HG02970 (cell line): ENCODE results near the gene CAMK1D.
"Not testable (repeated sequence)": the region's sequence is repeated elsewhere in the genome, so short reads cannot be mapped to it uniquely, and the experiment has no call there.

ENCODE experiments used
- ATAC-seq: cut with Tn5 transposase; IDR thresholded peaks from one replicate; pipeline ENCODE4 v1.9.1; 2021; ENCODE audit warnings: mild to moderate bottlenecking, moderate library complexity, moderate number of reproducible peaks; ENCODE audit not compliant: unreplicated experiment, low FRiP score

The CAMK1D gene

GRCh38 chr10:12729885-12730284 is 380.5 kb downstream of the CAMK1D start:
- ATAC-seq, result no peak

- ATAC-seq, result no peak
Measured at GRCh38 chr10:12730809-12731519, 381.6 kb downstream of the CAMK1D start.

- ATAC-seq, result no peak
Measured at GRCh38 chr10:12733271-12733670, 383.9 kb downstream of the CAMK1D start.

GRCh38 chr10:12735843-12736462 is 386.6 kb downstream of the CAMK1D start:
- ATAC-seq, result no peak

- no peak for ATAC-seq
Measured at GRCh38 chr10:12740813-12741212, 391.5 kb downstream of the CAMK1D start.

- ATAC-seq, result no peak
Measured at GRCh38 chr10:12741360-12741804, 392.0 kb downstream of the CAMK1D start.

- ATAC-seq, result no peak
Measured at GRCh38 chr10:12742771-12743170, 393.4 kb downstream of the CAMK1D start.

- ATAC-seq, result not testable (repeated sequence)
Measured at GRCh38 chr10:12743466-12743865, 394.1 kb downstream of the CAMK1D start.

GRCh38 chr10:12743941-12744340 is 394.6 kb downstream of the CAMK1D start:
- ATAC-seq, result no peak

GRCh38 chr10:12748186-12748585 is 398.8 kb downstream of the CAMK1D start:
- no peak for ATAC-seq

- no peak for ATAC-seq
Measured at GRCh38 chr10:12749760-12750478, 400.6 kb downstream of the CAMK1D start.

- no peak for ATAC-seq
Measured at GRCh38 chr10:12750526-12751201, 401.3 kb downstream of the CAMK1D start.

- ATAC-seq, result no peak
Measured at GRCh38 chr10:12755075-12755474, 405.7 kb downstream of the CAMK1D start.

GRCh38 chr10:12757351-12757750 is 408.0 kb downstream of the CAMK1D start:
- no peak for ATAC-seq

GRCh38 chr10:12758271-12758670 is 408.9 kb downstream of the CAMK1D start:
- ATAC-seq, result no peak

GRCh38 chr10:12766223-12766622 is 416.9 kb downstream of the CAMK1D start:
- ATAC-seq, result no peak

- ATAC-seq, result no peak
Measured at GRCh38 chr10:12768156-12769100, 419.1 kb downstream of the CAMK1D start.

GRCh38 chr10:12769323-12770044 is 420.1 kb downstream of the CAMK1D start:
- no peak for ATAC-seq
